Panc1 (cell line): ENCODE results near the gene NR3C1.

ENCODE experiments used
- POLR2AphosphoS5 ChIP-seq: IDR thresholded peaks from 2 replicates; pipeline ENCODE4 v1.6.1; 2012; ENCODE audit warnings: mild to moderate bottlenecking, low read depth, low read length, moderate library complexity
- REST ChIP-seq, 2 experiments: IDR thresholded peaks; 2 replicates each; pipeline ENCODE4 v1.6.1; 2011 to 2012; ENCODE audit warnings: low read depth in 2 of 2, control low read depth in 1 of 2, low read length in 1 of 2, mild to moderate bottlenecking in 1 of 2, moderate library complexity in 1 of 2; ENCODE audit not compliant: insufficient read depth in 1 of 2
- TF ChIP-seq, protein P1 (sequence below): fragments of 450-650 bp; IDR thresholded peaks from 2 replicates; pipeline ENCODE4 v1.5.1; 2017; ENCODE audit warnings: mild to moderate bottlenecking

DNA sequence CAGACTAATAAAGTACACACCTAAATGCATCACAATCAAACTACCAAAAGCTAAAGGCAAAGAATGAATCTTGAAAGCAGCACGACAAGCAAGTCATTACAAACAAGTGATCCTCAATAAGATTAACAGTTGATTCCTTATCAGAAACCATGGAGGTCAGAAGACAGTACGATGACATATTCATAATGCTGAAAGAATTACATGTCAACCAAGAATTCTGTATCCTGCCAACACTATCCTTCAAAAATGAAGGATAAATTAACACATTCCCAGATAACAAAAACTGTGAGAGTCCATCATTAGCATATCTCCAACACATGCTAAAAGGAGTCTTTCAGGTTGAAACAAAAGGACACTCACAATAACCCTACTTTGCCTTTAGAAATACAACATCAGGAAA is 39.4 kb downstream of the NR3C1 start:
- no peak for TF ChIP-seq POLR2AphosphoS5
- TF ChIP-seq, protein P1, sequence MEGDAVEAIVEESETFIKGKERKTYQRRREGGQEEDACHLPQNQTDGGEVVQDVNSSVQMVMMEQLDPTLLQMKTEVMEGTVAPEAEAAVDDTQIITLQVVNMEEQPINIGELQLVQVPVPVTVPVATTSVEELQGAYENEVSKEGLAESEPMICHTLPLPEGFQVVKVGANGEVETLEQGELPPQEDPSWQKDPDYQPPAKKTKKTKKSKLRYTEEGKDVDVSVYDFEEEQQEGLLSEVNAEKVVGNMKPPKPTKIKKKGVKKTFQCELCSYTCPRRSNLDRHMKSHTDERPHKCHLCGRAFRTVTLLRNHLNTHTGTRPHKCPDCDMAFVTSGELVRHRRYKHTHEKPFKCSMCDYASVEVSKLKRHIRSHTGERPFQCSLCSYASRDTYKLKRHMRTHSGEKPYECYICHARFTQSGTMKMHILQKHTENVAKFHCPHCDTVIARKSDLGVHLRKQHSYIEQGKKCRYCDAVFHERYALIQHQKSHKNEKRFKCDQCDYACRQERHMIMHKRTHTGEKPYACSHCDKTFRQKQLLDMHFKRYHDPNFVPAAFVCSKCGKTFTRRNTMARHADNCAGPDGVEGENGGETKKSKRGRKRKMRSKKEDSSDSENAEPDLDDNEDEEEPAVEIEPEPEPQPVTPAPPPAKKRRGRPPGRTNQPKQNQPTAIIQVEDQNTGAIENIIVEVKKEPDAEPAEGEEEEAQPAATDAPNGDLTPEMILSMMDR: no peak
- TF ChIP-seq REST (IDR thresholded peaks at IDR 0.05; ENCODE audit: insufficient read depth in 1 of 2, low read depth in 2 of 2, low read length in 1 of 2): no peak
